H9 (cell line): Measurements from ENCODE around the gene ITGA11. TPM values are rescaled to one million over a fixed set of nuclear protein-coding genes. Genes with fewer than 3 reads are reported as not detected.

Experiments
- DNase-seq: peaks from one replicate; pipeline ENCODE4 v3.0.0-alpha.2; 2017
- H2AFZ ChIP-seq: one replicate; pipeline ENCODE4 v1.6.1; 2013; ENCODE audit warnings: mild to moderate bottlenecking, low read length, control low read depth, moderate library complexity
- H2AK5ac ChIP-seq: 2 replicates; pipeline ENCODE4 v1.6.1; 2013; ENCODE audit warnings: low read length, control low read depth, mixed read lengths; ENCODE audit not compliant: insufficient read length
- H2BK120ac ChIP-seq: one replicate; pipeline ENCODE4 v1.6.1; 2013; ENCODE audit warnings: low read depth, mild to moderate bottlenecking, low read length, control low read depth, inconsistent platforms; ENCODE audit not compliant: poor library complexity, severe bottlenecking
- H2BK12ac ChIP-seq: 2 replicates; pipeline ENCODE4 v1.6.1; 2013; ENCODE audit warnings: low read length, control low read depth, mixed read lengths, low read depth; ENCODE audit not compliant: insufficient read length
- H2BK15ac ChIP-seq: 2 replicates; pipeline ENCODE4 v1.6.1; 2013; ENCODE audit warnings: low read depth, low read length, control low read depth
- H2BK20ac ChIP-seq: one replicate; pipeline ENCODE4 v1.6.1; 2013; ENCODE audit warnings: low read depth, mild to moderate bottlenecking, low read length, control low read depth, inconsistent platforms; ENCODE audit not compliant: poor library complexity, severe bottlenecking
- H2BK5ac ChIP-seq: 2 replicates; pipeline ENCODE4 v1.6.1; 2013; ENCODE audit warnings: low read length, control low read depth, mixed read lengths; ENCODE audit not compliant: insufficient read length
- H3K14ac ChIP-seq: 2 replicates; pipeline ENCODE4 v1.6.1; 2013; ENCODE audit warnings: low read length, control low read depth; ENCODE audit not compliant: insufficient read depth
- H3K18ac ChIP-seq: 2 replicates; pipeline ENCODE4 v1.6.1; 2013; ENCODE audit warnings: low read depth, mild to moderate bottlenecking, mixed read lengths, low read length, control low read depth; ENCODE audit not compliant: insufficient read length
- H3K23ac ChIP-seq: 2 replicates; pipeline ENCODE4 v1.6.1; 2013; ENCODE audit warnings: low read length, control low read depth, mixed read lengths, low read depth; ENCODE audit not compliant: insufficient read length
- H3K23me2 ChIP-seq: 2 replicates; pipeline ENCODE4 v1.6.1; 2013; ENCODE audit warnings: low read depth, mild to moderate bottlenecking, mixed read lengths, low read length, control low read depth; ENCODE audit not compliant: insufficient read length, poor library complexity, severe bottlenecking
- H3K27ac ChIP-seq: 2 replicates; pipeline ENCODE4 v1.5.1; 2013; ENCODE audit warnings: low read length, control low read depth, mixed read lengths, low read depth; ENCODE audit not compliant: insufficient read length
- H3K27me3 ChIP-seq: 2 replicates; pipeline ENCODE4 v1.6.1; 2013; ENCODE audit warnings: low read length, control low read depth, inconsistent platforms; ENCODE audit not compliant: insufficient read depth
- H3K4ac ChIP-seq: 2 replicates; pipeline ENCODE4 v1.6.1; 2013; ENCODE audit warnings: low read depth, mild to moderate bottlenecking, control low read depth, inconsistent platforms, low read length, moderate library complexity
- H3K4me1 ChIP-seq: 2 replicates; pipeline ENCODE4 v1.6.1; 2013; ENCODE audit warnings: low read length, control low read depth, inconsistent platforms; ENCODE audit not compliant: insufficient read depth
- H3K4me2 ChIP-seq: 2 replicates; pipeline ENCODE4 v1.6.1; 2013; ENCODE audit warnings: low read length, control low read depth, mixed read lengths; ENCODE audit not compliant: insufficient read length, insufficient read depth
- H3K56ac ChIP-seq: 2 replicates; pipeline ENCODE4 v1.6.1; 2013; ENCODE audit warnings: low read depth, mild to moderate bottlenecking, mixed read lengths, low read length, control low read depth; ENCODE audit not compliant: insufficient read length
- H3K79me1 ChIP-seq: 2 replicates; pipeline ENCODE4 v1.6.1; 2013; ENCODE audit warnings: low read depth, mild to moderate bottlenecking, moderate library complexity, low read length, control low read depth, inconsistent platforms; ENCODE audit not compliant: insufficient read depth, poor library complexity, severe bottlenecking
- H3K79me2 ChIP-seq: 2 replicates; pipeline ENCODE4 v1.6.1; 2013; ENCODE audit warnings: low read length, control low read depth, inconsistent platforms; ENCODE audit not compliant: insufficient read depth
- H3K9ac ChIP-seq: 2 replicates; pipeline ENCODE4 v1.6.1; 2013; ENCODE audit warnings: low read length, control low read depth, mixed read lengths; ENCODE audit not compliant: insufficient read length; ENCODE audit errors: extremely low read depth
- H3K9me3 ChIP-seq: one replicate; pipeline ENCODE4 v1.6.1; 2013; ENCODE audit warnings: low read depth, low read length, inconsistent platforms; ENCODE audit not compliant: control insufficient read depth
- H3T11ph ChIP-seq: one replicate; pipeline ENCODE4 v1.6.1; 2013; ENCODE audit warnings: mild to moderate bottlenecking, low read length, control low read depth, inconsistent platforms
- H4K20me1 ChIP-seq: one replicate; pipeline ENCODE4 v1.6.1; 2013; ENCODE audit not compliant: control insufficient read depth, insufficient read length, insufficient read depth
- H4K5ac ChIP-seq: 2 replicates; pipeline ENCODE4 v1.6.1; 2013; ENCODE audit warnings: low read depth, mild to moderate bottlenecking, mixed read lengths, low read length, control low read depth; ENCODE audit not compliant: insufficient read length
- H4K8ac ChIP-seq: replicated peaks from 2 replicates; pipeline ENCODE4 v1.6.1; 2013; ENCODE audit warnings: low read length, control low read depth, mixed read lengths, low read depth; ENCODE audit not compliant: insufficient read length
- H4K91ac ChIP-seq: 2 replicates; pipeline ENCODE4 v1.6.1; 2013; ENCODE audit warnings: low read depth, mild to moderate bottlenecking, moderate library complexity, mixed read lengths, low read length, control low read depth; ENCODE audit not compliant: insufficient read length
- H3K27ac Mint-ChIP-seq, 3 experiments: 2 replicates in 2 of 3; 3 replicates in 1 of 3; pipeline ENCODE4 v1.8.0; 2020 to 2021; ENCODE audit warnings: mixed read lengths in 3 of 3, mild to moderate bottlenecking in 1 of 3, moderate library complexity in 1 of 3
- H3K27me3 Mint-ChIP-seq: 2 replicates; pipeline ENCODE4 v1.8.0; 2021; ENCODE audit warnings: low read depth, mild to moderate bottlenecking, moderate library complexity, mixed read lengths
- H3K36me3 Mint-ChIP-seq, 3 experiments: 2 replicates in 2 of 3; 3 replicates in 1 of 3; pipeline ENCODE4 v1.8.0; 2020 to 2021; ENCODE audit warnings: low read depth in 3 of 3, mixed read lengths in 3 of 3; ENCODE audit not compliant: insufficient read depth in 1 of 3
- H3K4me1 Mint-ChIP-seq, 2 experiments: 2 replicates each; pipeline ENCODE4 v1.8.0; 2020; ENCODE audit warnings: mixed read lengths in 2 of 2
- H3K4me3 Mint-ChIP-seq, 2 experiments: 2 replicates in 1 of 2; 3 replicates in 1 of 2; pipeline ENCODE4 v1.8.0; 2020 to 2021; ENCODE audit warnings: mild to moderate bottlenecking in 2 of 2, mixed read lengths in 2 of 2, moderate library complexity in 1 of 2
- H3K9me3 Mint-ChIP-seq, 2 experiments: 2 replicates in 1 of 2; 3 replicates in 1 of 2; pipeline ENCODE4 v1.8.0; 2020; ENCODE audit warnings: mild to moderate bottlenecking in 2 of 2, mixed read lengths in 2 of 2, moderate library complexity in 1 of 2
- CTCF ChIP-seq: fragments of 200-600 bp; sonication (generic); conservative IDR thresholded peaks from 3 replicates; pipeline ENCODE4 v1.8.0; 2021; ENCODE audit warnings: antibody characterized with exemption, mild to moderate bottlenecking
- WGBS: extraction: QIAGEN DNeasy Blood & Tissue Kit; methylation state at CpG from one replicate; pipeline ENCODE4 v1.1.7; 2013; ENCODE audit warnings: missing lambda C conversion rate, low lambda C conversion rate, mixed read lengths; ENCODE audit not compliant: insufficient read length; ENCODE audit errors: extremely low coverage; 5-methylcytosine and 5-hydroxymethylcytosine counted together
- total RNA-seq: library from RNA; stranded (reverse); gene quantifications from 2 replicates; pipeline ENCODE4 v1.2.1, GENCODE V29; 2021

ITGA11 gene
- total RNA-seq, 1 experiment from 2014 or later: 0.07 TPM

GRCh38 chr15:68445351-68445750 is 13.4 kb upstream of the ITGA11 start:
- H3K23me2 ChIP-seq: no peaks in the 10 kb centered on the region

More at GRCh38 chr15:68445351-68445750, 13.4 kb upstream of the ITGA11 start:
- no peak for DNase-seq
- H3K56ac ChIP-seq: no peak overlapping the region
- no peaks in the 10 kb centered on the region for H3K79me2 ChIP-seq
- no peak overlapping the region for H4K5ac ChIP-seq
- no peaks in the 10 kb centered on the region for H3K9me3 ChIP-seq
- H3K23ac ChIP-seq: no peak overlapping the region
- no peak overlapping the region for H4K91ac ChIP-seq
- no peak overlapping the region for H3K18ac ChIP-seq
- H3K79me1 ChIP-seq: no peaks in the 10 kb centered on the region
- H3K14ac ChIP-seq: no peak overlapping the region
- no peak overlapping the region for H3K4ac ChIP-seq
- 0 out of 2 replicates have a peak, but pooled peaks cover 2% of the 10 kb centered on the region for H3K27me3 ChIP-seq
- H2AK5ac ChIP-seq: no peak overlapping the region
- no peak overlapping the region for H3T11ph ChIP-seq
- H2BK12ac ChIP-seq: no peak overlapping the region
- H2AFZ ChIP-seq: no peak overlapping the region
- peaks cover 0 to 6% of the 10 kb centered on the region in 2 experiments; a peak in 2 of 4 replicates for H3K4me1 Mint-ChIP-seq
- H3K4me3 Mint-ChIP-seq: no peak overlapping the region
- H3K27ac Mint-ChIP-seq: no peak overlapping the region
- H4K8ac ChIP-seq: no peak overlapping the region
- no peak overlapping the region for H2BK15ac ChIP-seq
- H4K20me1 ChIP-seq: no peaks in the 10 kb centered on the region
- no peak for TF ChIP-seq CTCF
- no CpG with 5 or more reads among the region's 2 CpGs for WGBS
- H2BK20ac ChIP-seq: no peak overlapping the region
- H3K27ac ChIP-seq: no peak overlapping the region
- no peaks in the 10 kb centered on the region for H3K4me1 ChIP-seq
- H3K4me2 ChIP-seq: no peak overlapping the region
- no peaks in the 10 kb centered on the region for H3K36me3 Mint-ChIP-seq
- no peak overlapping the region for H3K9ac ChIP-seq
- H3K27me3 Mint-ChIP-seq: peaks cover 21% of the 10 kb centered on the region
- no peak overlapping the region for H2BK120ac ChIP-seq
- H2BK5ac ChIP-seq: no peak overlapping the region
- no peaks in the 10 kb centered on the region for H3K9me3 Mint-ChIP-seq
